ENCODE results near the gene DNAJC30.
"Not testable (repeated sequence)": the region's sequence is repeated elsewhere in the genome, so short reads cannot be mapped to it uniquely, and the experiment has no call there.

The DNAJC30 gene

GRCh38 chr7:73660594-73660993, 22.7 kb downstream of the DNAJC30 start:
- H3K27me3 ChIP-seq (ENCODE audit: control insufficient read depth, insufficient read depth, low read length); H3K36me3 ChIP-seq (ENCODE audit: control insufficient read depth, low read depth, low read length); H3K4me3 ChIP-seq (ENCODE audit: low read length); H3K4me1 ChIP-seq (ENCODE audit: control insufficient read depth, low read depth, low read length); H3K27ac ChIP-seq (ENCODE audit: low read length); H3K9ac ChIP-seq (ENCODE audit: low read length); H3K9me3 ChIP-seq (ENCODE audit: control insufficient read depth, low read depth, low read length): not testable (repeated sequence)

GRCh38 chr7:73659983-73660382, 23.3 kb downstream of the DNAJC30 start:
- H3K9me3 ChIP-seq (ENCODE audit: control insufficient read depth, low read depth, low read length): no peaks in the 10 kb centered on the region
- no peaks in the 10 kb centered on the region for H3K27me3 ChIP-seq (ENCODE audit: control insufficient read depth, insufficient read depth, low read length)
- H3K9ac ChIP-seq (ENCODE audit: low read length): no peak overlapping the region
- no peak overlapping the region for H3K4me3 ChIP-seq (ENCODE audit: low read length)
- no peak overlapping the region for H3K27ac ChIP-seq (ENCODE audit: low read length)
- no peaks in the 10 kb centered on the region for H3K36me3 ChIP-seq (ENCODE audit: control insufficient read depth, low read depth, low read length)
- H3K4me1 ChIP-seq (ENCODE audit: control insufficient read depth, low read depth, low read length): no peaks in the 10 kb centered on the region

GRCh38 chr7:73655309-73655708, 27.9 kb downstream of the DNAJC30 start:
- not testable (repeated sequence) for H3K27me3 ChIP-seq (ENCODE audit: control insufficient read depth, insufficient read depth, low read length); H3K9me3 ChIP-seq (ENCODE audit: control insufficient read depth, low read depth, low read length); H3K4me3 ChIP-seq (ENCODE audit: low read length); H3K9ac ChIP-seq (ENCODE audit: low read length); H3K36me3 ChIP-seq (ENCODE audit: control insufficient read depth, low read depth, low read length); H3K27ac ChIP-seq (ENCODE audit: low read length); H3K4me1 ChIP-seq (ENCODE audit: control insufficient read depth, low read depth, low read length)

GRCh38 chr7:73652541-73652949, 30.7 kb downstream of the DNAJC30 start:
- H3K9ac ChIP-seq (ENCODE audit: low read length): no peak overlapping the region
- H3K4me3 ChIP-seq (ENCODE audit: low read length): no peak overlapping the region
- peaks cover 24% of the 10 kb centered on the region for H3K27me3 ChIP-seq (ENCODE audit: control insufficient read depth, insufficient read depth, low read length)
- no peak overlapping the region for H3K27ac ChIP-seq (ENCODE audit: low read length)
- H3K4me1 ChIP-seq (ENCODE audit: control insufficient read depth, low read depth, low read length): no peaks in the 10 kb centered on the region
- H3K36me3 ChIP-seq (ENCODE audit: control insufficient read depth, low read depth, low read length): no peaks in the 10 kb centered on the region
- H3K9me3 ChIP-seq (ENCODE audit: control insufficient read depth, low read depth, low read length): no peaks in the 10 kb centered on the region

- Histone ChIP-seq H3K36me3 (ENCODE audit: control insufficient read depth, low read depth, low read length) (no peaks in the 10 kb centered on the region), H3K9ac (ENCODE audit: low read length) (no peak overlapping the region), H3K4me1 (ENCODE audit: control insufficient read depth, low read depth, low read length) (no peaks in the 10 kb centered on the region), H3K4me3 (ENCODE audit: low read length) (no peak overlapping the region), H3K9me3 (ENCODE audit: control insufficient read depth, low read depth, low read length) (no peaks in the 10 kb centered on the region), H3K27me3 (ENCODE audit: control insufficient read depth, insufficient read depth, low read length) (peaks cover 40% of the 10 kb centered on the region), H3K27ac (ENCODE audit: low read length) (no peak overlapping the region)
Measured at GRCh38 chr7:73650524-73650923, 32.7 kb downstream of the DNAJC30 start.

GRCh38 chr7:73649576-73649975, 33.7 kb downstream of the DNAJC30 start:
- Histone ChIP-seq H3K4me3 (ENCODE audit: low read length) (no peak overlapping the region), H3K27me3 (ENCODE audit: control insufficient read depth, insufficient read depth, low read length) (peaks cover 40% of the 10 kb centered on the region), H3K27ac (ENCODE audit: low read length) (no peak overlapping the region), H3K9ac (ENCODE audit: low read length) (no peak overlapping the region), H3K4me1 (ENCODE audit: control insufficient read depth, low read depth, low read length) (no peaks in the 10 kb centered on the region), H3K36me3 (ENCODE audit: control insufficient read depth, low read depth, low read length) (no peaks in the 10 kb centered on the region), H3K9me3 (ENCODE audit: control insufficient read depth, low read depth, low read length) (no peaks in the 10 kb centered on the region)

GRCh38 chr7:73648593-73649332, 34.5 kb downstream of the DNAJC30 start:
- Histone ChIP-seq H3K9me3 (ENCODE audit: control insufficient read depth, low read depth, low read length) (no peaks in the 10 kb centered on the region), H3K27ac (ENCODE audit: low read length) (no peak overlapping the region), H3K27me3 (ENCODE audit: control insufficient read depth, insufficient read depth, low read length) (peaks cover 40% of the 10 kb centered on the region), H3K9ac (ENCODE audit: low read length) (peak overlapping the region; percentile 54), H3K4me3 (ENCODE audit: low read length) (peak overlapping the region; percentile 62), H3K36me3 (ENCODE audit: control insufficient read depth, low read depth, low read length) (no peaks in the 10 kb centered on the region), H3K4me1 (ENCODE audit: control insufficient read depth, low read depth, low read length) (no peaks in the 10 kb centered on the region)

GRCh38 chr7:73647725-73648592, 35.3 kb downstream of the DNAJC30 start:
- no peaks in the 10 kb centered on the region for H3K4me1 ChIP-seq (ENCODE audit: control insufficient read depth, low read depth, low read length)
- H3K27me3 ChIP-seq (ENCODE audit: control insufficient read depth, insufficient read depth, low read length): peaks cover 40% of the 10 kb centered on the region
- peak overlapping the region; percentile 62 for H3K4me3 ChIP-seq (ENCODE audit: low read length)
- H3K36me3 ChIP-seq (ENCODE audit: control insufficient read depth, low read depth, low read length): no peaks in the 10 kb centered on the region
- H3K27ac ChIP-seq (ENCODE audit: low read length): no peak overlapping the region
- no peaks in the 10 kb centered on the region for H3K9me3 ChIP-seq (ENCODE audit: control insufficient read depth, low read depth, low read length)
- H3K9ac ChIP-seq (ENCODE audit: low read length): peak overlapping the region; percentile 54

- Histone ChIP-seq H3K27ac (ENCODE audit: low read length) (no peak overlapping the region), H3K36me3 (ENCODE audit: control insufficient read depth, low read depth, low read length) (no peaks in the 10 kb centered on the region), H3K27me3 (ENCODE audit: control insufficient read depth, insufficient read depth, low read length) (peaks cover 40% of the 10 kb centered on the region), H3K9ac (ENCODE audit: low read length) (no peak overlapping the region), H3K9me3 (ENCODE audit: control insufficient read depth, low read depth, low read length) (no peaks in the 10 kb centered on the region), H3K4me3 (ENCODE audit: low read length) (peak overlapping the region; percentile 32), H3K4me1 (ENCODE audit: control insufficient read depth, low read depth, low read length) (no peaks in the 10 kb centered on the region)
Measured at GRCh38 chr7:73646785-73647724, 36.2 kb downstream of the DNAJC30 start.

GRCh38 chr7:73645643-73646174, 37.5 kb downstream of the DNAJC30 start:
- H3K9ac ChIP-seq (ENCODE audit: low read length): no peak overlapping the region
- H3K4me1 ChIP-seq (ENCODE audit: control insufficient read depth, low read depth, low read length): no peaks in the 10 kb centered on the region
- peaks cover 40% of the 10 kb centered on the region for H3K27me3 ChIP-seq (ENCODE audit: control insufficient read depth, insufficient read depth, low read length)
- H3K36me3 ChIP-seq (ENCODE audit: control insufficient read depth, low read depth, low read length): no peaks in the 10 kb centered on the region
- H3K9me3 ChIP-seq (ENCODE audit: control insufficient read depth, low read depth, low read length): no peaks in the 10 kb centered on the region
- H3K4me3 ChIP-seq (ENCODE audit: low read length): no peak overlapping the region
- H3K27ac ChIP-seq (ENCODE audit: low read length): no peak overlapping the region

Data from iPS-18a (cell line).